HepG2 (cell line): ENCODE measurements around the gene GJC1. TPM values are rescaled to one million over a fixed set of nuclear protein-coding genes. Genes with fewer than 3 reads are reported as not detected.

ENCODE experiments used
- ATAC-seq: fragments of 200-7000 bp; cut with Tn5 transposase; 3 replicates; pipeline ENCODE4 v1.9.1; 2020; ENCODE audit warnings: mild to moderate bottlenecking, moderate library complexity
- BruUV-seq: library from RNA; stranded (reverse); fragments of 400-500 nt; replicated peaks from 2 replicates; lab custom pipeline; 2021; lab: Mats Ljungman, UMichigan
- CTCF ChIA-PET: fragments of 300-600 bp; formaldehyde crosslinking; extraction: SDS; loops from one replicate; lab custom pipeline; 2021; ENCODE audit warnings: low total read pairs, inconsistent platforms, low intra/inter-chr PET ratio; lab: Yijun Ruan, JAX
- POLR2A ChIA-PET: fragments of 350-600 bp; sonication (Branson Sonifier 250); formaldehyde crosslinking; loops from one replicate; lab custom pipeline; 2020; ENCODE audit warnings: antibody characterized with exemption, inconsistent platforms; lab: Yijun Ruan, JAX
- DNase-seq: peaks from one replicate; pipeline ENCODE4 v3.0.0-alpha.2; 2015; ENCODE audit warnings: low spot score
- FAIRE-seq: peaks from 3 replicates; lab custom pipeline; 2011; peaks lifted over from hg19 to GRCh38; lab: Jason Lieb, UNC
- H2AFZ ChIP-seq: one replicate; pipeline ENCODE4 v1.6.1; 2011; ENCODE audit warnings: low read length, inconsistent platforms
- H3K27ac ChIP-seq: fragments of 300-600 bp; 3 replicates; pipeline ENCODE4 v1.8.0; 2011; ENCODE audit warnings: mixed run types, mild to moderate bottlenecking, mixed read lengths, low read length, inconsistent platforms; ENCODE audit not compliant: insufficient read depth; ENCODE audit errors: extremely low read length
- H3K27me3 ChIP-seq, 2 experiments: fragments of 200-600 bp in 1 of 2; 2 replicates in 1 of 2; 3 replicates in 1 of 2; pipeline versions ENCODE4 v1.6.0 to v1.8.0; 2011; ENCODE audit warnings: low read length in 2 of 2, mild to moderate bottlenecking in 2 of 2, moderate library complexity in 2 of 2, inconsistent platforms in 1 of 2; ENCODE audit not compliant: insufficient read depth in 2 of 2, control insufficient read depth in 1 of 2
- H3K36me3 ChIP-seq, 2 experiments: fragments of 200-600 bp in 1 of 2; replicated peaks in 1 of 2; 2 replicates in 1 of 2; 3 replicates in 1 of 2; pipeline versions ENCODE4 v1.5.1 to v1.8.0; 2011; ENCODE audit warnings: low read length in 2 of 2, inconsistent platforms in 1 of 2; ENCODE audit not compliant: insufficient read depth in 2 of 2, control insufficient read depth in 1 of 2
- H3K4me1 ChIP-seq: 2 replicates; pipeline ENCODE4 v1.5.1; 2012; ENCODE audit warnings: low read length, inconsistent platforms; ENCODE audit not compliant: insufficient read depth
- H3K4me2 ChIP-seq: 2 replicates; pipeline ENCODE4 v1.6.0; 2011; ENCODE audit warnings: low read depth, low read length, inconsistent platforms
- H3K4me3 ChIP-seq, 3 experiments: fragments of 200-600 bp in 1 of 3; sonication (generic), shearing (Covaris generic) in 1 of 3; replicated peaks in 1 of 3; 2 replicates each; pipeline ENCODE4 v1.5.1; 2011 to 2016; ENCODE audit warnings: low read length in 3 of 3, inconsistent platforms in 2 of 3, low read depth in 2 of 3, mild to moderate bottlenecking in 2 of 3, control low read depth in 1 of 3, mixed read lengths in 1 of 3; ENCODE audit not compliant: insufficient read depth in 1 of 3
- H3K79me2 ChIP-seq: one replicate; pipeline ENCODE4 v1.6.1; 2011; ENCODE audit warnings: low read length, inconsistent platforms; ENCODE audit not compliant: insufficient read depth
- H3K9ac ChIP-seq: 2 replicates; pipeline ENCODE4 v1.6.0; 2011; ENCODE audit warnings: mild to moderate bottlenecking, low read depth, low read length, inconsistent platforms; ENCODE audit not compliant: insufficient read depth
- H3K9me3 ChIP-seq: 2 replicates; pipeline ENCODE4 v1.5.1; 2012; ENCODE audit warnings: mild to moderate bottlenecking, low read length
- H4K20me1 ChIP-seq: 2 replicates; pipeline ENCODE4 v1.6.0; 2011; ENCODE audit warnings: inconsistent platforms, mild to moderate bottlenecking, low read length, moderate library complexity; ENCODE audit not compliant: insufficient read depth
- NFIB ChIP-seq: sonication (generic); formaldehyde crosslinking; IDR thresholded peaks from 2 replicates; pipeline ENCODE4 v1.9.0; 2021; ENCODE audit warnings: missing genetic modification reagents, mild to moderate bottlenecking, borderline replicate concordance
- WGBS: methylation state at CpG from one replicate; pipeline ENCODE4 v1.1.6; 2017; ENCODE audit warnings: low lambda C conversion rate; 5-methylcytosine and 5-hydroxymethylcytosine counted together
- in situ Hi-C: cut with HindIII; loops from 2 replicates; pipeline ENCODE4 v1.10.0; 2017; ENCODE audit warnings: low pct_unique_long_range_greater_than_20kb; ENCODE audit not compliant: extremely low pct_ligation_motif_present
- intact Hi-C: fragments of 100-400 bp; cut with micrococcal nuclease; formaldehyde crosslinking; loops from one replicate; pipeline ENCODE4 v1.10.0; 2022; ENCODE audit not compliant: unreplicated experiment
- polyA plus RNA-seq, 8 experiments: library from polyadenylated mRNA; depleted of rRNA in 3 of 8; stranded (reverse) in 7 of 8; unstranded in 1 of 8; fragments of >200 nt; fragmentation: Illumina TruSeq in 4 of 8; extraction: Trizol in 4 of 8; gene quantifications; 2 replicates each; pipeline versions ENCODE4 v1.2.1 to v1.2.3, GENCODE V29; 2011 to 2016; ENCODE audit warnings: low read depth in 4 of 8, missing spikeins in 1 of 8, mixed read lengths in 1 of 8; ENCODE audit not compliant: insufficient read depth in 1 of 8
- total RNA-seq, 5 experiments: library from RNA; depleted of rRNA; stranded (reverse); fragments of >200 nt; fragmentation: Illumina TruSeq; extraction: Trizol; gene quantifications; 2 replicates each; pipeline ENCODE4 v1.2.3, GENCODE V29; 2016; ENCODE audit warnings: low read depth in 1 of 5
- TF ChIP-seq, protein P1 (sequence below): sonication (generic); formaldehyde crosslinking; IDR thresholded peaks from 2 replicates; pipeline ENCODE4 v1.4.0; 2020; ENCODE audit warnings: mild to moderate bottlenecking, missing genetic modification reagents

Gene GJC1
- total and polyA plus RNA-seq, 2 of the 13 experiments (the other 11 are each of a cell fraction or from before 2014, with no cell fraction given) = 1.7 TPM

DNA sequence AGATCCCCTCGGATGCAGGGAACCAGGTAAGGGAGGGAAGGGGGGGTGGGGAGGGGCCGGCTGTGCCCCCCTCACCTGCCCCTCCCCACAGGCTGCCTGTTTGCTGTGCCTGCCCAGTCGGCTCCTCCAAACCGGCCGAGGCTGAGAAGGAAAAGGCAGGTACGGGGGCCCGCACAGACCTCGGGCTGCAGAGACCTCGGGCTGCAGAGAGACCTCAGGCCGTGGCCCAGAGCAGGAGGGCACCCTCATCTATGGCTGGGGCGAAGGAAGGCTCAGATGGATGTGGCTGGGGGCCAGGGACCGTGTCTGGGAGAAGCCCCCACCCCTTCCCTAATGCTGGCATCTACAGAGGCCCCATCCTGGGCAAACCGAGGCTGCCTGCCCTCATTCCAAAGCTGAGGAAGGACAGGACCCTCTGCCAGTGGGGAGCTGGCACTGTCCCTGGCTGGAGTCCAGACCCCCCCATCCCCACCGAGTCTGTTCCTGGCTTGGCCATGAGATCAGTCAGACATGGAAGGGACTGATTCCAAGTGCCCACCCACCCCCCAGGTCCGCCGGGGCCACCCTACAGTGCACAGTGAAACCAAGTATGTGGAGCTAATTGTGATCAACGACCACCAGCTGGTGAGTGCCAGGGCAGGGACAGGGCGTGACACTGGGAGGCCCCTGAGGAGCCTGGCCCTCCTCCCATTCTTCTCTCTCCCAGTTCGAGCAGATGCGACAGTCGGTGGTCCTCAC is 57.6 kb downstream of the GJC1 start:
- Histone ChIP-seq H3K4me1 (peaks cover 53% of the 10 kb centered on the region), H3K27ac (no peak overlapping the region), H3K36me3 (no peaks in the 10 kb centered on the region), H3K9me3 (no peaks in the 10 kb centered on the region), H4K20me1 (no peaks in the 10 kb centered on the region), H3K27me3 (peaks cover 8 to 56% of the 10 kb centered on the region in 2 experiments; a peak in 4 of 5 replicates), H3K4me3 (no peak overlapping the region), H3K4me2 (no peak overlapping the region), H2AFZ (no peak overlapping the region), H3K79me2 (no peaks in the 10 kb centered on the region), H3K9ac (no peak overlapping the region)
- no TSS peak for BruUV-seq
- TF ChIP-seq, protein P1, sequence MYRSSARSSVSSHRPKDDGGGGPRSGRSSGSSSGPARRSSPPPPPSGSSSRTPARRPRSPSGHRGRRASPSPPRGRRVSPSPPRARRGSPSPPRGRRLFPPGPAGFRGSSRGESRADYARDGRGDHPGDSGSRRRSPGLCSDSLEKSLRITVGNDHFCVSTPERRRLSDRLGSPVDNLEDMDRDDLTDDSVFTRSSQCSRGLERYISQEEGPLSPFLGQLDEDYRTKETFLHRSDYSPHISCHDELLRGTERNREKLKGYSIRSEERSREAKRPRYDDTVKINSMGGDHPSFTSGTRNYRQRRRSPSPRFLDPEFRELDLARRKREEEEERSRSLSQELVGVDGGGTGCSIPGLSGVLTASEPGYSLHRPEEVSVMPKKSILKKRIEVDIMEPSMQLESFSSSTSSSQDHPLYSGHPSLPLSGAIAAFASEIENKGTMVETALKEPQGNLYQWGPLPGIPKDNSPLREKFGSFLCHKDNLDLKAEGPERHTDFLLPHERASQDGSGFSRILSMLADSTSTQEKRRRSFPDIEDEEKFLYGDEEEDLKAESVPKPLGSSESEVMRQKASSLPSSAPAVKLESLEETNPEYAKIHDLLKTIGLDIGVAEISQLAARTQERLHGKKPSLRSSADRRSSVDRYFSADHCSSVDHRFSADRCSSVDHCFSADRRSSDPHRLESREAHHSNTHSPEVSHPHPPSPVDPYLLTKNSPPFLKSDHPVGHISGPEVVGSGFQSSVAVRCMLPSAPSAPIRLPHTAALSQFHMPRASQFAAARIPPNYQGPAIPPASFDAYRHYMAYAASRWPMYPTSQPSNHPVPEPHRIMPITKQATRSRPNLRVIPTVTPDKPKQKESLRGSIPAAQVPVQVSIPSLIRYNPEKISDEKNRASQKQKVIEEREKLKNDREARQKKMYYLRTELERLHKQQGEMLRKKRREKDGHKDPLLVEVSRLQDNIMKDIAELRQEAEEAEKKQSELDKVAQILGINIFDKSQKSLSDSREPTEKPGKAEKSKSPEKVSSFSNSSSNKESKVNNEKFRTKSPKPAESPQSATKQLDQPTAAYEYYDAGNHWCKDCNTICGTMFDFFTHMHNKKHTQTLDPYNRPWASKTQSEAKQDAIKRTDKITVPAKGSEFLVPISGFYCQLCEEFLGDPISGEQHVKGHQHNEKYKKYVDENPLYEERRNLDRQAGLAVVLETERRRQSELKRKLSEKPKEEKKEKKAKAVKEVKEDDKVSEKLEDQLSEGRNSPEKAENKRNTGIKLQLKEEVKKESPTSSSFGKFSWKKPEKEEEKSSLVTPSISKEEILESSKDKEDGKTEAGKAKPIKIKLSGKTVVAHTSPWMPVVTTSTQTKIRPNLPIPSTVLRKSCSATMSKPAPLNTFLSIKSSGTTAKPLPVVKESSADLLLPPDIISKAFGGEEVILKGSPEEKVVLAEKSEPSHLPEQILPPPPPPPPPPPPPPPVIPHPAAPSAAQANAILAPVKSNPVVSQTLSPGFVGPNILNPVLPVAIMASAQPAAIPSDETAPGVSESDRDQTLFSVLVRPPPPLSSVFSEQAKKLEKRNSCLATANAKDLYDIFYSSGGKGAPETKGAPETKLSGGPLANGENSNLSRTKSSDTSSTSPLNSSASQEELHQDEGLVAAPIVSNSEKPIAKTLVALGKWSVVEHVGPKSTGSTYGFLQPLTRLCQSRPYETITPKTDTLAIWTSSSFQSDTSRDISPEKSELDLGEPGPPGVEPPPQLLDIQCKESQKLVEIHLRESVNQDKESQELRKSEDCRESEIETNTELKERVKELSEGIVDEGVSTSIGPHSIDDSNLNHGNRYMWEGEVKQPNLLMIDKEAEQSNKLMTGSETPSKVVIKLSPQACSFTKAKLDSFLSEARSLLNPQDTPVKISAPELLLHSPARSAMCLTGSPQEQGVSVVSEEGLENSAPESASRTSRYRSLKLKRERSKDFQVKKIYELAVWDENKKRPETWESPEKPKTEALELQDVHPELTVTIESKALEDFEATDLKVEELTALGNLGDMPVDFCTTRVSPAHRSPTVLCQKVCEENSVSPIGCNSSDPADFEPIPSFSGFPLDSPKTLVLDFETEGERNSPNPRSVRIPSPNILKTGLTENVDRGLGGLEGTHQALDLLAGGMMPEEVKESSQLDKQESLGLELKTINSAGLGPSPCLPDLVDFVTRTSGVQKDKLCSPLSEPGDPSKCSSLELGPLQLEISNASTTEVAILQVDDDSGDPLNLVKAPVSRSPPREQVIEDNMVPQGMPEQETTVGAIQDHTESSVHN (CRISPR knock-in tag) = no peak
- 0 out of 2 replicates have a peak, but pooled peaks have one; percentile 31 for TF ChIP-seq NFIB (CRISPR knock-in tag)
- no peak for ATAC-seq
- ChIA-PET POLR2A (interaction anchor here (0.6 kb wide), 1 partner anchor 89 kb away, joined by 4 read pairs; no protein-coding TSS in a partner anchor), CTCF (no interaction called here)
- intact Hi-C loops (no loop called here), in situ Hi-C loops (no loop called here)
- 10% methylated on average over 15 of the region's 21 CpGs for whole genome bisulfite sequencing
- DNase-seq = no peak
- FAIRE-seq = no peak
